B cell (primary cell): ENCODE measurements around the gene KIAA1328.

Experiments
- CTCF ChIP-seq: fragments of 200-600 bp; IDR thresholded peaks from one replicate; pipeline ENCODE4 v1.8.0; 2022; ENCODE audit warnings: antibody characterized with exemption, mild to moderate bottlenecking
- EZH2 ChIP-seq: IDR thresholded peaks from 2 replicates; pipeline ENCODE4 v1.6.1; 2012; ENCODE audit warnings: borderline replicate concordance, low read depth, mild to moderate bottlenecking, moderate library complexity, low read length; ENCODE audit not compliant: insufficient read depth, poor library complexity, severe bottlenecking

- TF ChIP-seq CTCF (no peak), EZH2 (no peak)
Measured at GRCh38 chr18:36903215-36903928, 74.4 kb downstream of the KIAA1328 start.
